Inferior parietal cortex (tissue), 1 donor: ENCODE results near the gene TCF12.
"Not testable (repeated sequence)": the region's sequence is repeated elsewhere in the genome, so short reads cannot be mapped to it uniquely, and the experiment has no call there.

Experiments used
- DNase-seq: peaks from one replicate; pipeline ENCODE4 v3.0.0-alpha.2; 2016; ENCODE audit errors: extremely low spot score

Gene TCF12

GRCh38 chr15:56948000-56948763 is 29.7 kb downstream of the TCF12 start:
- DNase-seq = no peak

- DNase-seq = no peak
Measured at GRCh38 chr15:56948764-56949101, 30.3 kb downstream of the TCF12 start.

GRCh38 chr15:56950979-56951378 is 32.5 kb downstream of the TCF12 start:
- no peak for DNase-seq

GRCh38 chr15:56953790-56954189 is 35.3 kb downstream of the TCF12 start:
- no peak for DNase-seq

GRCh38 chr15:56955011-56955410 is 36.6 kb downstream of the TCF12 start:
- DNase-seq = not testable (repeated sequence)

- no peak for DNase-seq
Measured at GRCh38 chr15:56956538-56956937, 38.1 kb downstream of the TCF12 start.

GRCh38 chr15:56957812-56958406 is 39.5 kb downstream of the TCF12 start:
- DNase-seq = no peak

- DNase-seq = no peak
Measured at GRCh38 chr15:56959318-56959648, 40.8 kb downstream of the TCF12 start.

- no peak for DNase-seq
Measured at GRCh38 chr15:56960116-56960515, 41.7 kb downstream of the TCF12 start.

- DNase-seq = no peak
Measured at GRCh38 chr15:56963126-56963525, 44.7 kb downstream of the TCF12 start.

GRCh38 chr15:56963710-56964109 is 45.3 kb downstream of the TCF12 start:
- DNase-seq = no peak

- no peak for DNase-seq
Measured at GRCh38 chr15:56964182-56964581, 45.7 kb downstream of the TCF12 start.

- no peak for DNase-seq
Measured at GRCh38 chr15:56965231-56966013, 47.0 kb downstream of the TCF12 start.

- no peak for DNase-seq
Measured at GRCh38 chr15:56967336-56967735, 48.9 kb downstream of the TCF12 start.

- no peak for DNase-seq
Measured at GRCh38 chr15:56968256-56968655, 49.8 kb downstream of the TCF12 start.

- DNase-seq = no peak
Measured at GRCh38 chr15:56968821-56969220, 50.4 kb downstream of the TCF12 start.

GRCh38 chr15:56969265-56969895 is 50.9 kb downstream of the TCF12 start:
- no peak for DNase-seq

- DNase-seq = no peak
Measured at GRCh38 chr15:56971571-56971970, 53.1 kb downstream of the TCF12 start.

GRCh38 chr15:56972016-56972415 is 53.6 kb downstream of the TCF12 start:
- DNase-seq = no peak

GRCh38 chr15:56972426-56972825 is 54.0 kb downstream of the TCF12 start:
- DNase-seq = no peak

- no peak for DNase-seq
Measured at GRCh38 chr15:56973463-56973862, 55.0 kb downstream of the TCF12 start.

GRCh38 chr15:56977232-56977631 is 58.8 kb downstream of the TCF12 start:
- no peak for DNase-seq
